ENCODE measurements around the gene E2F8.

DNA sequence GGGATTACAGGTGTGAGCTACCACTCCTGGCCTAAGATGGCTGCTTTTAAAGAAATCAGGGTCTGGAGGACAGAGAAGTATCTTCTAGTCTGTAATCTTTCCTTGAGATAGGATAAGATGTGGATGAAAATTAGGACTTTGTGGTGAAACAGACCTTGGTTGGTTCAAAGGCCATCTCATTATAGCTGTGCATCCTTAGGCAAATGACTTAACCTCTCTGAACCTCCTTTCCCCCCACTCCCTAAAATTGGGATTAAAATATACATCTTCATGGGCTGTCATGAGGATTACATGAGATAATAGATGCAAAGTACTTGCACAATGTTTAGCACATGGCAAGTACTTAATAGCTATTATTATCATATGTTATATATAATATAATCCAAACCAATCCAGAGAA lies 10.8 kb upstream of the E2F8 start:
- TF ChIP-seq POLR2A (IDR thresholded peaks at IDR 0.05), result no peak
- TF ChIP-seq, protein P1, sequence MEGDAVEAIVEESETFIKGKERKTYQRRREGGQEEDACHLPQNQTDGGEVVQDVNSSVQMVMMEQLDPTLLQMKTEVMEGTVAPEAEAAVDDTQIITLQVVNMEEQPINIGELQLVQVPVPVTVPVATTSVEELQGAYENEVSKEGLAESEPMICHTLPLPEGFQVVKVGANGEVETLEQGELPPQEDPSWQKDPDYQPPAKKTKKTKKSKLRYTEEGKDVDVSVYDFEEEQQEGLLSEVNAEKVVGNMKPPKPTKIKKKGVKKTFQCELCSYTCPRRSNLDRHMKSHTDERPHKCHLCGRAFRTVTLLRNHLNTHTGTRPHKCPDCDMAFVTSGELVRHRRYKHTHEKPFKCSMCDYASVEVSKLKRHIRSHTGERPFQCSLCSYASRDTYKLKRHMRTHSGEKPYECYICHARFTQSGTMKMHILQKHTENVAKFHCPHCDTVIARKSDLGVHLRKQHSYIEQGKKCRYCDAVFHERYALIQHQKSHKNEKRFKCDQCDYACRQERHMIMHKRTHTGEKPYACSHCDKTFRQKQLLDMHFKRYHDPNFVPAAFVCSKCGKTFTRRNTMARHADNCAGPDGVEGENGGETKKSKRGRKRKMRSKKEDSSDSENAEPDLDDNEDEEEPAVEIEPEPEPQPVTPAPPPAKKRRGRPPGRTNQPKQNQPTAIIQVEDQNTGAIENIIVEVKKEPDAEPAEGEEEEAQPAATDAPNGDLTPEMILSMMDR (IDR thresholded peaks at IDR 0.05), result no peak
